ENCODE data around the gene FUS. TPM values are rescaled to one million over a fixed set of nuclear protein-coding genes. Genes with fewer than 3 reads are reported as not detected.

Gene FUS
- total and polyA plus RNA-seq, 9 of the 15 experiments (the other 6 are each of a cell fraction or from before 2014, with no cell fraction given), result 43.9 to 575 (median 87.2) TPM

GRCh38 chr16:31179219-31179746, 656 bp upstream of the FUS start (continued):
- TF ChIP-seq NKRF (IDR thresholded peaks at IDR 0.05; ENCODE audit: borderline replicate concordance), result 0 out of 2 replicates have a peak, but pooled peaks have one; percentile 16

- peak overlapping the region; percentile 87 for H3K4me2 ChIP-seq (ENCODE audit: insufficient read depth, low read length)
- peak; percentile 49 for ATAC-seq
- no peaks in the 10 kb centered on the region; a peak in 1 of 5 replicates for H3K27me3 ChIP-seq (ENCODE audit: control insufficient read depth in 2 of 2, insufficient read depth in 2 of 2, low read length in 2 of 2)
- peaks cover 48% of the 10 kb centered on the region for H4K20me1 ChIP-seq (replicated peaks; ENCODE audit: control insufficient read depth, insufficient read depth, low read length)
- no peaks in the 10 kb centered on the region for H3K9me3 ChIP-seq (replicated peaks; ENCODE audit: control insufficient read depth, insufficient read depth, low read depth, low read length)
- peak overlapping the region; percentile 81 for H3K4me3 ChIP-seq
- ChIA-PET CTCF (ENCODE audit: low intra/inter-chr PET ratio) (no interaction called here), POLR2A (interaction anchor here (0.6 to 2.8 kb wide), 50 partner anchors 10 to 700 kb away, joined by 3 to 63 read pairs (median 6); partner anchors contain the start of genes HSD3B7, KAT8, PRSS36 and PRSS8)
- peaks cover 4% of the 10 kb centered on the region for H3K9me1 ChIP-seq (ENCODE audit: control insufficient read depth, insufficient read depth, low read length)
- WGBS (ENCODE audit: insufficient coverage, low coverage, missing lambda C conversion rate), result 2% methylated on average over 30 of the region's 31 CpGs
- H3K27ac ChIP-seq (ENCODE audit: extremely low read depth, low read depth, low read length), result peak overlapping the region; percentile 100
- DNase-seq (ENCODE audit: extremely low read depth in 1 of 4, low spot score in 3 of 4), result peak; percentile 37 to 78 (median 50)
- H2AFZ ChIP-seq (ENCODE audit: low read depth, low read length), result no peak overlapping the region
- FAIRE-seq, result peak; percentile 6
- peaks cover 70% of the 10 kb centered on the region for H3K79me2 ChIP-seq (ENCODE audit: control insufficient read depth, insufficient read depth, low read length)
- in situ Hi-C loops (cut with MboI) (no loop called here), intact Hi-C loops (cut with micrococcal nuclease) (loop anchor here (10.0 kb wide), 1 partner anchor 264 kb away; the partner anchor contains the start of gene ZNF843)
- peak overlapping the region; percentile 98 for H3K9ac ChIP-seq (ENCODE audit: insufficient read depth in 1 of 2, low read depth in 2 of 2, low read length in 2 of 2)
- H3K36me3 ChIP-seq (ENCODE audit: control insufficient read depth, insufficient read depth, low read length), result peaks cover 51% of the 10 kb centered on the region
- H3K4me1 ChIP-seq (replicated peaks in 1 of 2; ENCODE audit: control insufficient read depth in 2 of 2, insufficient read depth in 2 of 2, low read length in 2 of 2), result peaks cover 18 to 22% of the 10 kb centered on the region in 2 experiments
- BruUV-seq (replicated peaks), result TSS peak; percentile 38
- TF ChIP-seq HOXB6 (CRISPR knock-in tag; IDR thresholded peaks at IDR 0.05; ENCODE audit: borderline replicate concordance), result no peak
- TF ChIP-seq ARID4B (CRISPR knock-in tag; IDR thresholded peaks at IDR 0.05), result 0 out of 2 replicates have a peak, but pooled peaks have one; percentile 13
- peak; percentile 19; the same call in 1 of the 2 replicates for TF ChIP-seq STAG1 (CRISPR knock-in tag; IDR thresholded peaks at IDR 0.05; ENCODE audit: borderline replicate concordance)
- peak; percentile 35; the same call in 1 of the 2 replicates for TF ChIP-seq GABPA (tag; conservative IDR thresholded peaks at IDR 0.05; ENCODE audit: low read depth)
- TF ChIP-seq BRCA1 (IDR thresholded peaks at IDR 0.05), result no peak
- TF ChIP-seq BRCA1 (CRISPR knock-in tag; IDR thresholded peaks at IDR 0.05), result 0 out of 2 replicates have a peak, but pooled peaks have one; percentile 35
- peak; percentile 3 for TF ChIP-seq SAP30 (IDR thresholded peaks at IDR 0.05; ENCODE audit: borderline replicate concordance, insufficient read depth, low read depth, low read length, poor library complexity, severe bottlenecking)
- peak in 1 of 2 experiments; percentile 34; a peak in 2 of 4 replicates for TF ChIP-seq HDAC1 (IDR thresholded peaks at IDR 0.05)
- no peak for TF ChIP-seq RBBP5 (IDR thresholded peaks at IDR 0.05; ENCODE audit: borderline replicate concordance, insufficient read depth, low read length, poor library complexity, severe bottlenecking)
- no peak for TF ChIP-seq TSC22D4 (tag; IDR thresholded peaks at IDR 0.05)
Observed at GRCh38 chr16:31181102-31181830, 1.3 kb downstream of the FUS start.
